ENCODE results near the gene KCNH8.

- no peak for TF ChIP-seq EZH2 (IDR thresholded peaks at IDR 0.05; ENCODE audit: insufficient read depth, poor library complexity, severe bottlenecking)
- TF ChIP-seq EZH2phosphoT487 (IDR thresholded peaks at IDR 0.05; ENCODE audit: insufficient read depth, low read depth): no peak
Observed at GRCh38 chr3:19284974-19285373, 136.7 kb downstream of the KCNH8 start.
